HK-2 (cell line): ENCODE results near the gene COBLL1.
"Not testable (repeated sequence)": the region's sequence is repeated elsewhere in the genome, so short reads cannot be mapped to it uniquely, and the experiment has no call there.

Source experiments
- DNase-seq: peaks from one replicate; pipeline ENCODE4 v3.0.0-alpha.2; 2018; ENCODE audit not compliant: unreplicated experiment

Gene COBLL1

GRCh38 chr2:164785457-164785856 lies 56.2 kb downstream of the COBLL1 start:
- DNase-seq: no peak

GRCh38 chr2:164784376-164784775 lies 57.2 kb downstream of the COBLL1 start:
- no peak for DNase-seq

GRCh38 chr2:164782323-164782722 lies 59.3 kb downstream of the COBLL1 start:
- DNase-seq: no peak

- no peak for DNase-seq
Observed at GRCh38 chr2:164781394-164781793, 60.2 kb downstream of the COBLL1 start.

GRCh38 chr2:164780611-164781178 lies 60.9 kb downstream of the COBLL1 start:
- DNase-seq: no peak

- DNase-seq: no peak
Observed at GRCh38 chr2:164779383-164780057, 62.1 kb downstream of the COBLL1 start.

- DNase-seq: no peak
Observed at GRCh38 chr2:164778723-164779122, 62.9 kb downstream of the COBLL1 start.

GRCh38 chr2:164777847-164778461 lies 63.7 kb downstream of the COBLL1 start:
- no peak for DNase-seq

GRCh38 chr2:164773635-164774034 lies 68.0 kb downstream of the COBLL1 start:
- no peak for DNase-seq

GRCh38 chr2:164773091-164773490 lies 68.5 kb downstream of the COBLL1 start:
- DNase-seq: no peak

- DNase-seq: no peak
Observed at GRCh38 chr2:164771897-164772296, 69.7 kb downstream of the COBLL1 start.

GRCh38 chr2:164770421-164770916 lies 71.2 kb downstream of the COBLL1 start:
- DNase-seq: no peak

GRCh38 chr2:164766954-164767320 lies 74.7 kb downstream of the COBLL1 start:
- DNase-seq: no peak

- DNase-seq: no peak
Observed at GRCh38 chr2:164766216-164766953, 75.2 kb downstream of the COBLL1 start.

- no peak for DNase-seq
Observed at GRCh38 chr2:164764996-164765395, 76.6 kb downstream of the COBLL1 start.

GRCh38 chr2:164764474-164764873 lies 77.1 kb downstream of the COBLL1 start:
- DNase-seq: no peak

- DNase-seq: no peak
Observed at GRCh38 chr2:164763431-164763830, 78.2 kb downstream of the COBLL1 start.

- no peak for DNase-seq
Observed at GRCh38 chr2:164761737-164762460, 79.7 kb downstream of the COBLL1 start.

GRCh38 chr2:164761201-164761600 lies 80.4 kb downstream of the COBLL1 start:
- not testable (repeated sequence) for DNase-seq

GRCh38 chr2:164760179-164760578 lies 81.4 kb downstream of the COBLL1 start:
- no peak for DNase-seq

- DNase-seq: no peak
Observed at GRCh38 chr2:164757934-164758695, 83.5 kb downstream of the COBLL1 start.
